HG03378 (cell line): ENCODE measurements around the gene OSTM1.

Experiments used
- ATAC-seq: cut with Tn5 transposase; IDR thresholded peaks from one replicate; pipeline ENCODE4 v1.9.1; 2021; ENCODE audit warnings: mild to moderate bottlenecking, moderate library complexity; ENCODE audit not compliant: unreplicated experiment

Gene OSTM1

DNA sequence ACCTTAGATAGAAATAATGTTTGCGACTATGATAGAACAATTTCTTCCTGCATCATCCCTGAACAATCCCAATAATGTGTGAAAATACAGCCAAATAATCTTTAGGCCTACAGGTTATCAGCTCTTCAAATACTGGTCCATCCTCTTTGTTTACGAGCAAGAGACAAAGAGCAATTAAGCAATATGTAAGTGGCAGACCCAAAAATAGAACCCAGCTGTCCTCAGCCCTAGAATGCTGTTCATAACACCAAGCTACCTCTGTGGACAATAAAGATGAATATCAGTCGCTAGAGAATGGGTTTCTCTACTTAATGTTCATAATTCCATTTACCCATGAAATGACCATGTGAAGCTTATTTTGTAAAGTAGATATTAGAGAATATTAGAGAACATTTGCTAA, 28.4 kb upstream of the OSTM1 start:
- ATAC-seq, result no peak

DNA sequence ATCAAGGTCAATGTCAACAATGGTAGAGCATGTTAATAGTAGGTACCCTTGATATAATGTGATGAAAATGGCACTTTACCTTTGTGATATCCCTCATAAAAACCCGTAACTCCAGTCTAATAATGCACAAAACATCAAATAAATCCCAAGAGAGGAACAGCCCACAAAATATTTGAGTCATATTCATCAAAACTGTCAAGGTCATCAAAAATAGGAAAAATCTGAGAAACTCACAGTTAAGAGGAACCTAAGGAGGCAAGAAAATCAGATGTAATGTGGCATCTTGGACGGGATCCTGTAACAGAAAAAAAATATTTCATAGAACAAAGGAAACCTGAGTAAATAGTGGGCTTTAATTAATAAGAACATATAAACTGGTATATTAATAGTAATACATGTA, 25.5 kb upstream of the OSTM1 start:
- ATAC-seq, result no peak

DNA sequence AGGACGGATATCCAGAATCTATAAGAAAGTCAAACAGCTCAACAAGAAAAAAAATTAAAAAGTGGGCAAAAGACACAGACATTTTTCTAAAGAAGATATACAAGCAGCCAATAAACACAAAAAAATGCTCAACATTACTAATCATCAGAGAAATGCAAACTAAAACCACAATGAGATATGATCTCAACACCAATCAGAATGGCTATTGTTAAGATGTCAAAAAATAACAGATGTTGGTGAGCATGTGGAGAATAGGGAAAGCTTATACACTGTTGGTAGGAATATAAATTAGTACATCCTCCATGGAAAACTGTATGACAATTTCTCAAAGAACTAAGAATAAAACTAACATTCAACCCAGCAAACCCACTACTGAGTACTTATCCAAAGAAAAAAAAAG, 23.3 kb upstream of the OSTM1 start:
- no peak for ATAC-seq

DNA sequence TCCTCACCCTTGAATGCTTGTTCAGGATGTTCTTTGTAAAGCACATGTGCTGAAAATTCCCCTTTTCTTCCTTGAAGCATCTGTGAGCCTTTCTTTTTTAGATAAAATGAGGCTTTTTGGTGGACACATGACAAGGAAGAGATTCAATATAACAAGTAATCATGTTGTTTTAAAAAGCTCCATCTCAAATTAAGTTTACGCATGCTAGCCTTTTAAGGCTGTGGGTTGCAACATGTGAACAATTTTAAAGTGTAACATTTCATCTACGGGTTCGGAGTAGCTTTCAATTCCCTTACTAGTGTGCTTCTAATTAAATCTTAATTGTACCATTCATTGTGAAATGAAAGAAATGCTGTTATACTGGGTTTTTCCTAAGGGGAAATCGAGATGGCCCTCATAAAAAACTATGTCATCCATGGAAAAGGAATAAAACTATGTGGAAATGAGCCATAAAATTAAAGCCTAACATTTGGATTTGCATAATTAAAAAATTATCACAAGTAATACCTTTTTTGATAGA, 19.3 kb upstream of the OSTM1 start:
- ATAC-seq, result no peak

DNA sequence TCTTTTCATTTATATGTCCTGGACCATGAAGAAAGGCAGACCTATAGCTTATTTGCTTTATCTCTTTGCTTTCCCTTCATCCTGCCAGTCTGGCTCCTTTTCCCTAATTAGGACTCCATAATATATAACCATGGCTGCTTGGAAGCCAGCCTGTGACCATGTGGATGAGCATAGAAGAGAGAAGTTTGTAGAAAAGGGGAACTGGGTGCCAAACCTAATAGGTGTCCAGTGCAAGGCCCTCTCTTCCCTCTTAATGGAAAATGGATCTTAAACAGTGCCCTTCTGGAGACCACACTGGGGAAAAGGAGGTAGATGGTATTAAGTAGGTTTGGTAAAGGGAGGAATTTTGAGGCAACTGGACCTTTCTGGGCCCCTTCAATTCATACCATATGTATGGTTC, 16.7 kb upstream of the OSTM1 start:
- no peak for ATAC-seq

DNA sequence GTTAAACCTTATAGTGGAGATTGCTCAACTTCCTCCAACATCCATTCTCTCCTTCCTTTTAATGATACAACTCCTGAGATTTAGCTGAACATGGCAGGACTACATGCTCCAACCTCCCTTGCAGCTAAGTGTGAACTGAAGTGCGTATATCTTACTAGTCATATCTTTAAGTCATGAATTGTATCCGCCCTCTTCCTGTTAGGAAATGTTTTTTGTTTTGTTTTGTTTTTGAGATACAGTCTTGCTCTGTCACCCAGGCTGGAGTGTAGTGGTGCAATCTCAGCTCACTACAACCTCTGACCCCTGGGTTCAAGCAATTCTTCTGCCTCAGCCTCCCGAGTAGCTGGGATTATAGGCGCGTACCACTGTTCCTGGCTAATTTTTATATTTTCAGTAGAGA, 8.8 kb upstream of the OSTM1 start:
- no peak for ATAC-seq

DNA sequence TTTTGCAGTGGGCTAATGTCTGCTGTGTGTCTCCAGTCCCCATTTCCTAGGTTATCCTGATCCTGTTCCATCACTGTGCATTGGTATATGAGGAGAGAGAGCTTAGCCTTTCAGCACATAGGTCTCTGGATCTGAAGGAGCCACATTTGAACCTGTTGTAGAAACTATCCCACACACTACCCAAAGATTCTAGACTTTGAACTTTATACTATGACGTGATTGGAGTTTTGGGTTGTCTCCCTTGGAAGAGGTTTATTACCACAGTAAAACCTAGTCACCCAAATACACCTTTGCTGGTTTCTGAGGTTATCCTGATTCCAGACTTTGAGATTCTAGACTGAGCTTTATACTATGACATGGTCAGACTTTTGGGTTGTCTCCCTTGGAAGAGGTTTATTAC, 8.0 kb upstream of the OSTM1 start:
- no peak for ATAC-seq

DNA sequence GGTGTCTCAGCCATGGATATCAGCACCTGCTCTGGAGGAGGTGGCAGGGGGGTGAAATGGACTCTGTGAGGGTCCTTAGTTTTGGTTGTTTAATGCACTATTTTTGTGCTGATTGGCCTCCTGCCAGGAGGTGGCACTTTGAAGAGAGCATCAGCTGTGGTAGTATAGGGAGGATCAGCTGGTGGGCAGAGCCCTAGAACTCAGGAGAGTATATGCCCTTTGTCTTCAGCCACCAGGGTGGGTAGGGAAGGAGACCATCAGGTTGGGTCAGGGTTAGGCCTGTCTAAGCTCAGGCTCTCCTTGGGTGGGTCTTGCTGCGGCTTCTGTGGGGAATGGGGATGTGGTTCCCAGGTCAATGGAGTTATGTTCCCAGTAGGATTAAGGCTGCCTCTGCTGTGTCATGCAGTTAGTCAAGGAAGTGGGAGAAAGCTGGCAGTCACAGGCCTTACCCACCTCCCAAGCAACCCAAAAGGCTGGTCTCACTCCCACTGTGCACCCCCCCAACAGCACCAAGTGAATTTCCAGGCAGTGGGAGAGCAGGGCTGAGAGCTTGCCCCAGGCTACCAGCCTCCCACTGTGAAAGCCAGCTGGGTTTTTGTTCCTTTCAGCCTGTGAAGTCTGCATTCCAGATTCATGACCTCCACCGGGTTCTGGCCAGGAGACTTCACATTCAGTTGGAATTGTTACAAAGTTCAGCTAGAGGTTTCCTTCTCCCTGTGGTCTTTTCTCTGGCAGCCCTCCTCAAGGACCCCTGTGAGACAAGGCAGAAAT, 5.7 kb upstream of the OSTM1 start:
- ATAC-seq, result no peak

DNA sequence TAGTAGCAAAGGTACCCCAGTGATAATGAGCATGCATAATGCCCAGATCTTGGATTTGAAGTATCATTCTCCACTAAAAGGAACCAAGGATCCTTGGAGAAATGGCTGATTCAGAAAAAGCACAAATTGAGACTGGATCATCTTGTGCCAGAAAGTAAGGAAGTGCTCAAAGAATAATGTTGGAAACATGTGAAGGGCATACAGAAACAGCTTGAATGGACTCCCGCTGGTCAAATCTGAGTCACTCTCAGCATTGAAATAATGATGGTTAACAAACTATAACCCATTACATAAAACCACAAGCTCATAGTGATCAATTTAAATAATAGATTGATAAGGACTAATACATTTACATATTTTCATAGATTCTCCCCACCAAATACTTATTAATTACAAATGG, 3.6 kb upstream of the OSTM1 start:
- ATAC-seq, result no peak

DNA sequence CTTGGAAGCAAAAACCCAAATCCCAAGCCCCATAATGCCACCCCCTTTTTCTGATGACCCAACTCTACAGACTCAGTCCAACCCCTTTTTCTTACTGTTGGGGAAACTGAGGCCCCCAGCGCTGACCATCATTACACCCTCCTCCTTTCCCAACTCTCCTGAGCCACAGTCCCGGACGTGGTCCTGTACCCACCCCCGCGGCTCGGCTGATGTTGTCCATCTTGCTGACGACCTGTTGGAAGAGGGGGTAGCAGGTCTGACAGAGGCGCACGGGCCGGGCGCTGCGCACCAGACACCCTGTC, 533 bp downstream of the OSTM1 start:
- no peak for ATAC-seq

DNA sequence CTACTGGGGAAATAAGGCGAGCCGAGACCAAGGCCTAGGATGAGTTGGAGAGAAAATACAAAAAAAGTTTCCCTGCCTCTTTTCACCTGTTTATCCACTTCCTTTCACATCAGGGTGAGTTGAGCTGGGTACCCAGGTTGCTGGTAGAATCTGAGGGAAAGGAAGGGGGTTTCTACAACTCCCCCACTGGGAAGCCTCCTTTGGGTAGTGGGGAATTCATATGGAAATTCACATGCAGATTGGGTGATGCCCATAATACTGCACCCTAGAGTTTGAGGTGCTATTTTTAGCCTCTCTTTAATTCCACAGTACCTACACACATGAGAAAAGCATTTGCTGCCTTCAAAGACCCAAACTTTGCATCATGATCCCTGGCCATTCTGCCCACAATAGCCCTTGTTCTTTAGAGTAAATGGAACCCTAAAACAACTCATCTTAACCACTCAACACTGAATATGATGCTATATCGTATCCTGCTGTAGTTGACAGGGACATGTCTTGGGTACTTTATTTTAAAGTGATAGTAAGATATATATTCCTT, 2.7 kb downstream of the OSTM1 start:
- ATAC-seq, result no peak

DNA sequence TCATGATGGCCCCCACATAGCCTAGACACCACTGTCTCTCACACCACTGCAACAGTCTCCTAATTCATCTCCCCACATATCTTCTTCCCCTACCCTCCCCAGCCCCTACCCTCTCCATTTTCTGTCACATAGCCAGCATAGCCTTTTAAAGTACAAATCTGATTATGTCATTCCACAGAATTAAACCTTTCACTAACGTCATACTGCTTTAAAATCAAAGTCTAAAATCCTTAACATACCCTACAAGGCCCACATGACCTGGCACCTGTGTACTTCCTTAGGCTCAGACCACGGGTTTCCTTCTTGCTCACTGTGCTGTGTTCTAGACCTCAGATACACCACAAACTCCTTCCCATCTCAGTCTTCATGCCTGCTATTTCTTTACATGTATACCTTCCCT, 5.9 kb downstream of the OSTM1 start:
- ATAC-seq, result peak; percentile 75

DNA sequence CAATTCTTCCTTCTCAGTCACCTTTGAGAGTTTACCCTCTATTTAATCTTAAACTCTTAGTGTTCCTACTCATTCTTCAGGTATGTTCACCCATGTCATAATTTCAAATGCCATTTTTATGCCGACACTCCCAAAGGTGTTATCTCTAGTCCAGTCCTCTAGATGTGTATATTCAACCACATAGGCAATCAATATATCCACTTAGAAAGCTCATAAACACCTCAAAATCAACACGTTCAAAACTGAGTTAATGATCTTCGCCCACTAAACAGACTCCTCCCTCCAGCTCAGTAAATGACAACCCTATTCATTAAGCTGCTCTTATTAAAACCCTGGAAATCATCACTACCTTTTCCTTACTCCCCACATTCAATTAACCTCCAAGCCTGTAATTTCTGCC, 6.4 kb downstream of the OSTM1 start:
- no peak for ATAC-seq

DNA sequence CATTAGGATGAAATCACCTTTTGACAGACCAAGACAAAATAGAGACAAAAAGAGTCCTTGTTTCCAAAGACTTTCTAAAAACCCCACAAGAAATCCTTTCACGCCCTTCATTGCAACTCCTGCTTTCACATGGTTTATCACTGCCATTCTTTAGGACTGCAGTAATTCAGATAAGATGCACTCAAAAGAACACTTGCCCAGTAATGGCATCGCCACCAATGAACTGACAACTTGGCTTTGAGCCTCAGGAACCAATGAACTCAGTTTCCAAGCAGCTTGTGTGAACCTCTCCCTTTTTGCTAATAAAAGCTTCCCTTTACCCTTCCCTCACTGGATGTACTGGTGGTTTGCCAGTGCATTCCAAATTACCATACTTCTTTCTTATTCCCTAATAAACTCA, 21.8 kb downstream of the OSTM1 start:
- no peak for ATAC-seq

DNA sequence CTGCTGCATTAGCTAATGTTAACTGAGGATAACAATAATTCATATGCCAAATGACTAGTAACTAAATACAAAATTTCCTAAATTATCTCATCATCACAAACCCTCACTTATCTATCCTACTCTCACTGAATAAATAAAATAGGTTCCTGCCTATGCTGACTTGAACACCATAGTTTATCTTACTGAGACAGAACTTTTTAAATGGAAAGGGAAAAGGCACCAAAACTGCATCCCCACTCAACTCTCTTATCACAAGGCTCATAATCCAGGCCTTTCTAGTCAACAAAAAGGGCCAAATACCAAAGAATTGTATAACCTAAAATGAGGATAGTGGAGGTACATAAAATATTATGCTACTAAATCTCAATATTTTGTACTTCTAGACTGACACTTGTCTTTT, 23.1 kb downstream of the OSTM1 start:
- no peak for ATAC-seq

DNA sequence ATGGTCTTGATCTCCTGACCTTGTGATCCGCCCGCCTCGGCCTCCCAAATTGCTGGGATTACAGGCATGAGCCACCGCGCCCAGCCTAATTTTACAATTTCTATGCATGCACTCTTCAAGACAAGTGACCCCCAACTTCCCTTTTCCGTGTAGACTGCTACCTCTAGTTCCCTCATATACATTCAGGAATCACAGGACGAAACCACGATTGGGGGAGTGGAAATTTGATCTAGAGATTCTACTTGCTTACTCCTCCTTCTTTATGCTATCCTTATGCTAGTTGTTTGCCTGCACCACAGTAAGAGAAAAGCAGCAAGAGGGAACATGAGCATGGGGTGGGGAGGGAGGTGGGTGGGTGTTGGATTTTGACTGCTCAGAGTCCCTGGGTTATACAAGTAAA, 34.9 kb downstream of the OSTM1 start:
- ATAC-seq, result no peak

DNA sequence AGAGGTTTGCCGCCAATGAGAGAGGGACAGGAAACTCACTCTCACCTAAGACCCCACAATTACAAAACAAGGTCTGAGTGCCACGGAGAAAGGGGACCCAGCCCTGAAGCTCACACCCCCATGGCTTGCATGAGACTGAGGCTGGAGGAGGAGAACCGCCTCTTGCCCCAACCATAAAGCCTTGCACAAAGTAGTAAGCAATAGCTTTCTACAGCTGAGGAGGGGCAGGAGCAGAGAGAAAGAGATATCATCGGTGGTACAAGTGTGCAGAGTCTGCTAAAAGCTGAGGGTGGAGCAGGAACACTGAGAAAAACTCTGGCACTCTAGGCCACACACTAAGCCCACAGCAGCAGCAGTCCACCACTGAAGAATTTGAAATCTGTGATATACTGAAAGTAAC, 37.7 kb downstream of the OSTM1 start:
- ATAC-seq, result no peak

DNA sequence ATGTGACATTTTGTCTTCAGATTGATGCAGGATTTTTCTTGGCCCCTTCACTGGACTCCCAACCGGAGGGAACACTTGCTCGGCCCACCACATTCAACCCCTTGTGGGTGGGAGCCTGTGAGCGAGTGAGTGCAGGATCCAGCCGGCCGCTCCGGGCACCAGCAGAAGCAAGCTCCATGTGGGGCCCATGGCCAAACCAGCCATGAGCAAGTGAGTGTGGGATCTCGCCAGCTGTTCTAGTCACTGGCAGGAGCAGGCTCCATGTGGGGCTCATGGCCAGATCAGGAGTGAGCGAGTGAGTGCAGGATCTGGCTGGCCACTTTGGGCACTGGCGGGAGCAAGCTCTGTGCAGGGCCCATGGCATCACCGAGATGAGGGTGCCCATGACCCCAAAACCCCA, 42.6 kb downstream of the OSTM1 start:
- no peak for ATAC-seq

DNA sequence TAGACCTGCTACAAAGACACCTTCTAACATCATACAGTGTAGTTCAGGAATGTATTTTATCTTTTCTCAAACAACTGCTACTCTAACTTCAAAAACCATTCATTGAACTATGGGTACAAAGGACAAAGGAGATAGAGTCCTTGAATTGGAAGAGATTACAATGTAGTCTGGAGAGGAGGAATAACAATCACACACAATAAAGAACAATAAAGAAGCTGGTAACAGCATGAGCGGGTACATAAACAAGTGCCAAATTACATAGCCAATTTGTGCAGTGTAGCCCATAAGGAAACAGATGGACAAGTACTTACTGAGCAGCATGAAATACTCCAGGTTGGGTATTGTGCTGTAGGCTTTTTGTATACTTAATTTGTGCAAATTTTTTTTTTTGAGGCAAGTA, 44.3 kb downstream of the OSTM1 start:
- no peak for ATAC-seq

DNA sequence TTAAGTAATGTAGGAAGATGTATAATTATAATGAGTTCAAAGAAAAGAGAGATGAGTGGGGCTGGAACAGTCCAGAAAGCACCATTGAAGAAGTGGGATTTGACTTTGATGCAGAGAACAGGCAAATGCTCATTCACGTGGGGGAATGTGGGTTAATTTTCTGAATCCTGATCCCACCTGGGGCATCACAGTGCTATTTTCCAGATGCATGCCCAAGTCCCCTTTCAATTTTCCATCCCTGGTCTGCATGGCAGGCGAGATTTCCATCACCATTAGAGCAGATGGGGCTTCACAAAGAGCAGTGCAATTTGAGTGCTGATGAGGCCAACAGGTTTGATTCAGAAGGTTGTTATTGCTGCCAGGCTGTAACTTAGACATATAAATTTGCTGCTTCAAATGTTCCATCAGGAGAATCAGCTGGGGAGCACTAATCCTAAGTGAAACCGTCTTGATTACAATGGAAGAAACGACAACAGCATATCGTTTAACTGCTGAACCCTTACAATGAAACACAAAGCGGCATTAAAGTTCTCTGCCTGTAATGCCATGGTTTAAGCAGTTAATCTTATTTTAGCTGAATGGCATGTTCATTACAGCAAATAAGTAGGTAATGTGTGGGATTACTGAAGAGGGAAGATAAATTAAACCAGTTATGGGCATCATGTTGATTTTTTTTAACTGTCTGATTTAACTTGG, 45.2 kb downstream of the OSTM1 start:
- ATAC-seq, result no peak

DNA sequence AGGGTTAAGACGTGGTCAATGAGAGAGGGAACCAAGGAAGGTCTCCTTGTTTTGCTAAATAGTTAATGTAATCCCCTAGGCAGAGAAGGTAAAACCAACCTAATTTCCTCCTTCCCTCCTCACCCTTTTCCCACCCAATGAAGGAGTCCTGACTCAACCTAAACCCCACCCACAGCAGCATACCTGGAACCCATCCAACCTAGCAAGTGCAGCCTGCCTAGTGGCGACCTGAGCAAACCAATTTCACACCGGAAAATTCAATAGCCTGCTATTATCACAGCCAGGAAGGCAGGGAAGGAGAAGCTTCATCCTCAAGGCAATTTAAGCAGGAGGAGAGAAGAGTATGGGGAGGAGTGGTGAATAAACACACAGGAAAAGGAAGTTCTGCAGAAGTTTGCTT, 46.9 kb downstream of the OSTM1 start:
- ATAC-seq, result no peak

DNA sequence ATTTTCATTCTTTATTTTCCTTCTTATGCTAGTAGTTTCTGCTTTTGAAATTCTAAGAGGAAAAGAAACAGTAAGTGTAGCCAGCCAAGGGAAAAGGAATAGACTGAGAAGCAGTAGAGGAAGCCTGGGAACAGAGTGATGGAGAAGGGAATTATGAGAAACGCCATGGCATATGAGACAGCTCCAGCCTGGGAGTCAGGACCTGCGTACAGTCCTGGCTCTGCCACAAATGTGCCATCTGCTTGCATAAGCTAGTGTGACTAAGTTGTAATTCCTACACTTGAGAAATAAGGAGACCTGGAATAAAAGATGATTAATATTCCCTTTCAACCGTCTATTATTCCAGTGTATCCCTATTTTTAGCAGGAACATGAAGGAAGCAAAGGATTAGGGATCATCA, 47.5 kb downstream of the OSTM1 start:
- ATAC-seq, result no peak
